MM.1S (cell line): ENCODE data around the gene GALNTL6.

ENCODE experiments used
- DNase-seq: peaks from one replicate; pipeline ENCODE4 v3.0.0-alpha.2; 2015
- H2AFZ ChIP-seq: fragments of 300-600 bp; sonication (generic); 2 replicates; pipeline ENCODE4 v1.6.0; 2016; ENCODE audit warnings: antibody characterized with exemption, low read length
- H3F3A ChIP-seq: fragments of 300-600 bp; sonication (generic); 2 replicates; pipeline ENCODE4 v1.6.1; 2016; ENCODE audit warnings: mild to moderate bottlenecking, antibody characterized with exemption, low read length, moderate library complexity, mixed read lengths; ENCODE audit not compliant: insufficient read depth
- H3K27ac ChIP-seq: fragments of 300-600 bp; sonication (generic); 2 replicates; pipeline ENCODE4 v1.5.1; 2016; ENCODE audit warnings: mild to moderate bottlenecking, low read length
- H3K27me3 ChIP-seq: fragments of 300-600 bp; sonication (generic); replicated peaks from 2 replicates; pipeline ENCODE4 v1.6.0; 2016; ENCODE audit warnings: low read length; ENCODE audit not compliant: insufficient read depth
- H3K36me3 ChIP-seq: fragments of 300-600 bp; sonication (generic); replicated peaks from 2 replicates; pipeline ENCODE4 v1.6.1; 2016; ENCODE audit warnings: mild to moderate bottlenecking, low read length, mixed read lengths; ENCODE audit not compliant: insufficient read depth
- H3K4me1 ChIP-seq: fragments of 300-600 bp; sonication (generic); 2 replicates; pipeline ENCODE4 v1.6.1; 2016; ENCODE audit warnings: low read length, mixed read lengths
- H3K4me2 ChIP-seq: fragments of 300-600 bp; sonication (generic); 2 replicates; pipeline ENCODE4 v1.6.0; 2016; ENCODE audit warnings: low read depth, low read length
- H3K4me3 ChIP-seq: fragments of 300-600 bp; sonication (generic); 2 replicates; pipeline ENCODE4 v1.5.1; 2016; ENCODE audit warnings: low read length, mixed read lengths
- H3K79me2 ChIP-seq: fragments of 300-600 bp; sonication (generic); 2 replicates; pipeline ENCODE4 v1.6.1; 2016; ENCODE audit warnings: mixed run types, low read length, mixed read lengths
- H3K9ac ChIP-seq: fragments of 300-600 bp; sonication (generic); 2 replicates; pipeline ENCODE4 v1.6.1; 2016; ENCODE audit warnings: low read length, mixed read lengths
- H3K9me2 ChIP-seq: fragments of 300-600 bp; sonication (generic); replicated peaks from 2 replicates; pipeline ENCODE4 v1.6.1; 2016; ENCODE audit warnings: mild to moderate bottlenecking, low read length, mixed read lengths; ENCODE audit not compliant: insufficient read depth
- H3K9me3 ChIP-seq: fragments of 300-600 bp; sonication (generic); replicated peaks from 2 replicates; pipeline ENCODE4 v1.6.1; 2016; ENCODE audit warnings: mild to moderate bottlenecking, low read length, mixed read lengths; ENCODE audit not compliant: insufficient read depth
- H4K20me1 ChIP-seq: fragments of 300-600 bp; sonication (generic); 2 replicates; pipeline ENCODE4 v1.6.1; 2016; ENCODE audit warnings: mild to moderate bottlenecking, low read length, moderate library complexity, mixed read lengths; ENCODE audit not compliant: insufficient read depth
- EZH2 ChIP-seq: fragments of 300-600 bp; sonication (generic); optimal IDR thresholded peaks from 2 replicates; pipeline ENCODE3; 2017; ENCODE audit warnings: low read depth, mild to moderate bottlenecking, antibody characterized with exemption, low read length, mixed read lengths
- EZH2phosphoT487 ChIP-seq: fragments of 300-600 bp; sonication (generic); IDR thresholded peaks from 2 replicates; pipeline ENCODE4 v1.6.1; 2018; ENCODE audit warnings: antibody characterized with exemption, low read length
- TF ChIP-seq, protein P1 (sequence below): fragments of 300-600 bp; sonication (generic); IDR thresholded peaks from 2 replicates; pipeline ENCODE4 v1.5.1; 2016; ENCODE audit warnings: antibody characterized with exemption, low read length, mixed read lengths

Gene GALNTL6

DNA sequence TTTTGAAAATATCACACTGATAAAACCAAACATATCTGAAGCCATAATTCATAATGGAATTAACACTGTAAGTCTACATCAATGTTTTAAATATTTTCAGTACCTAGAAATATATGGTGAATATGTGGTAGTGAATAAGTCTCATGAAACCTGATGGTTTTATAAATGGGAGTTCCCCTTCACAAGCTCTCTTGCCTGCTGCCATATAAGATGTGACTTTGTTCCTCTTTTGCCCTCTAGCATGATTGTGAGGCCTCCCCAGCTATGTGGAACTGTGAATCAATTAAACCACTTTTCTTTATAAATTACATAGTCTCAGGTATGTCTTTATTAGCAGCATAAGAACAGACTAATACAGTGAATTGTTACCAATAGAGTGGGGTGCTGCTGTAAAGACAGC is 818.6 kb downstream of the GALNTL6 start:
- Histone ChIP-seq H3K79me2 (no peaks in the 10 kb centered on the region), H3K4me2 (no peak overlapping the region), H3K36me3 (no peaks in the 10 kb centered on the region), H3K4me3 (no peak overlapping the region), H3K9me2 (no peaks in the 10 kb centered on the region), H3K4me1 (no peaks in the 10 kb centered on the region), H3F3A (no peaks in the 10 kb centered on the region), H3K27me3 (no peaks in the 10 kb centered on the region), H2AFZ (no peak overlapping the region), H3K9ac (no peak overlapping the region), H3K27ac (no peak overlapping the region), H4K20me1 (no peaks in the 10 kb centered on the region), H3K9me3 (no peaks in the 10 kb centered on the region)
- no peak for TF ChIP-seq EZH2
- TF ChIP-seq, protein P1, sequence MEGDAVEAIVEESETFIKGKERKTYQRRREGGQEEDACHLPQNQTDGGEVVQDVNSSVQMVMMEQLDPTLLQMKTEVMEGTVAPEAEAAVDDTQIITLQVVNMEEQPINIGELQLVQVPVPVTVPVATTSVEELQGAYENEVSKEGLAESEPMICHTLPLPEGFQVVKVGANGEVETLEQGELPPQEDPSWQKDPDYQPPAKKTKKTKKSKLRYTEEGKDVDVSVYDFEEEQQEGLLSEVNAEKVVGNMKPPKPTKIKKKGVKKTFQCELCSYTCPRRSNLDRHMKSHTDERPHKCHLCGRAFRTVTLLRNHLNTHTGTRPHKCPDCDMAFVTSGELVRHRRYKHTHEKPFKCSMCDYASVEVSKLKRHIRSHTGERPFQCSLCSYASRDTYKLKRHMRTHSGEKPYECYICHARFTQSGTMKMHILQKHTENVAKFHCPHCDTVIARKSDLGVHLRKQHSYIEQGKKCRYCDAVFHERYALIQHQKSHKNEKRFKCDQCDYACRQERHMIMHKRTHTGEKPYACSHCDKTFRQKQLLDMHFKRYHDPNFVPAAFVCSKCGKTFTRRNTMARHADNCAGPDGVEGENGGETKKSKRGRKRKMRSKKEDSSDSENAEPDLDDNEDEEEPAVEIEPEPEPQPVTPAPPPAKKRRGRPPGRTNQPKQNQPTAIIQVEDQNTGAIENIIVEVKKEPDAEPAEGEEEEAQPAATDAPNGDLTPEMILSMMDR, result no peak
- TF ChIP-seq EZH2phosphoT487, result no peak
- DNase-seq, result no peak

DNA sequence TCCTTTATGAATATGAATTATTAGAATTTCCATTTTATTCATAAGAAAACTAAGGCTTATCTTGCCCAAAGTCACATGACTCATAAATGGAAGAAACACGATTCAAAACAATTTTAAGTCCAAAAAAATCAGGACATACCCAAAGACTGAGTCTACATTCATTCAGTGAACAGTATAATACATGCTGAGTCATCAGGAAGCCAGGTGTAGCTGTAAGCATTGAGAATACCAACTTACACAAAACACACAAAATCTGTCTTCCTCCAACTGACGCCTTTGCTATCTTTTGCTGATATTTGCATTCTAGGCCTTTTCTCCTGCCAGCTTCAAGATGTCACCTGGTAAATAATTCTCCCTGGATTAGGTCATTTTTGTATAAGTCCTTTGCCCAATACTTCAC is 835.3 kb downstream of the GALNTL6 start:
- Histone ChIP-seq H3K27ac (peak overlapping the region; percentile 25; the same call in 1 of the 2 replicates), H4K20me1 (no peaks in the 10 kb centered on the region), H2AFZ (0 out of 2 replicates have a peak overlapping the region, but pooled peaks have one; percentile 4), H3K4me2 (no peak overlapping the region), H3K4me1 (peaks cover 13% of the 10 kb centered on the region; the same call in 1 of the 2 replicates), H3K9me3 (no peaks in the 10 kb centered on the region), H3K36me3 (no peaks in the 10 kb centered on the region), H3K9me2 (no peaks in the 10 kb centered on the region), H3F3A (no peaks in the 10 kb centered on the region), H3K79me2 (no peaks in the 10 kb centered on the region), H3K4me3 (no peak overlapping the region), H3K27me3 (no peaks in the 10 kb centered on the region), H3K9ac (no peak overlapping the region)
- no peak for TF ChIP-seq EZH2
- TF ChIP-seq, protein P1, result no peak
- no peak for TF ChIP-seq EZH2phosphoT487
- peak; percentile 68 for DNase-seq

DNA sequence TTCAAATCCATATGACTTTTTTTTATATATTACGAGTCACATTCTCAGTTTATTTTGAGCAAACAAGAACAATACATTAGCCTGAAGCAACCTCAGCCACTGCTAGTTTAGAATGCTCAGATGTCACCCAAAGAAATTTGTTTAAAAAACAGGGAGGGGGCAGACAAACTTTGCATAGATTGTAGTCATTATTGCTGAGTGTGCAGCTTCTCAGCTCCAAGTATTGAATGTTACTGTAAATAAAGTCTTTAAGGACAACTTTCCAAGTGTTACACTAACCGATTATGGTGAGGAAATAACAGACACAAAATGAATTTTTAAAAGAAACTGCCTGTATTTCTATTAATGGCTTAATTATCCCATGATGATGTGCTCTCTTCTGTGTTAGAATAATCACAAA is 835.9 kb downstream of the GALNTL6 start:
- H3F3A ChIP-seq, result no peaks in the 10 kb centered on the region
- no peaks in the 10 kb centered on the region for H3K9me2 ChIP-seq
- H2AFZ ChIP-seq, result no peak overlapping the region
- H3K36me3 ChIP-seq, result no peaks in the 10 kb centered on the region
- H3K9ac ChIP-seq, result no peak overlapping the region
- H4K20me1 ChIP-seq, result no peaks in the 10 kb centered on the region
- H3K79me2 ChIP-seq, result no peaks in the 10 kb centered on the region
- TF ChIP-seq, protein P1, result no peak
- no peak for TF ChIP-seq EZH2phosphoT487
- no peak for TF ChIP-seq EZH2
- H3K4me1 ChIP-seq, result peaks cover 13% of the 10 kb centered on the region; the same call in 1 of the 2 replicates
- H3K4me2 ChIP-seq, result no peak overlapping the region
- peak; percentile 21 for DNase-seq
- H3K9me3 ChIP-seq, result no peaks in the 10 kb centered on the region
- H3K27me3 ChIP-seq, result no peaks in the 10 kb centered on the region
- peak overlapping the region; percentile 25; the same call in 1 of the 2 replicates for H3K27ac ChIP-seq
- H3K4me3 ChIP-seq, result no peak overlapping the region
